B cell (primary cell): ENCODE data around the gene AMH.

Source experiments
- CTCF ChIP-seq: fragments of 200-600 bp; IDR thresholded peaks from one replicate; pipeline ENCODE4 v1.8.0; 2022; ENCODE audit warnings: antibody characterized with exemption, mild to moderate bottlenecking
- EZH2 ChIP-seq: IDR thresholded peaks from 2 replicates; pipeline ENCODE4 v1.6.1; 2012; ENCODE audit warnings: borderline replicate concordance, low read depth, mild to moderate bottlenecking, moderate library complexity, low read length; ENCODE audit not compliant: insufficient read depth, poor library complexity, severe bottlenecking

GRCh38 chr19:2201473-2202148, 47.5 kb upstream of the AMH start:
- TF ChIP-seq CTCF: no peak
- TF ChIP-seq EZH2: no peak
